ENCODE measurements around the gene KCNC1. TPM values are rescaled to one million over a fixed set of nuclear protein-coding genes. Genes with fewer than 3 reads are reported as not detected.

KCNC1 gene
- total and polyA plus RNA-seq, 3 donors from 2014 or later, result 3.3 to 5.8 (median 5.2) TPM

DNA sequence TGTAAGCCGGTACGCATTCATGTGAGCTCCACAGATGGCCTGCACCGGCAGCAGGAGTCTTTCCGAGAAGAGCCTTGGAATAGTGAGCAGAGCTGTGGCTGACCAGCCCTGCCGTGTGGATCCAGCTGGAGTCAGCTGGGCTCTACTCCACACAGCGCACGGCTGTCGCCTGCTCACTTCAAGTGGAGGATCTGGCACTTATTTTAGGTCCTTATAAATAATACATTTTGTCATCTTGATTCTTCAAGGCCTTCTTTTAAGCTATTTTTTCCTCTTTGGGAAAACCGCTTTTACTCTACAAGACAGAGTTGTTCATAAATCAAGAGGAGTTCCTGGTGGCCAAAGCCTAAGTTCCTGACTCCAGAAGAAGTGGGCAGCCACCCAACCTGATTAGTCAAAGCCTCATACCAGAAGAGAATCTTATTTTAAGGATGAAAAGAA lies 93.8 kb downstream of the KCNC1 start:
- Histone ChIP-seq H3K36me3 (ENCODE audit: low read depth, missing control alignments) (no peaks in the 10 kb centered on the region), H3K9me3 (no peaks in the 10 kb centered on the region), H3K27ac (no peak overlapping the region), H3K4me3 (no peak overlapping the region), H3K27me3 (no peaks in the 10 kb centered on the region), H3K4me1 (peaks cover 6% of the 10 kb centered on the region)
- WGBS, 2 donors, result 52 to 64% methylated on average over 9 of the region's 9 CpGs
- TF ChIP-seq POLR2A (IDR thresholded peaks at IDR 0.05), result no peak
- TF ChIP-seq, protein P1, sequence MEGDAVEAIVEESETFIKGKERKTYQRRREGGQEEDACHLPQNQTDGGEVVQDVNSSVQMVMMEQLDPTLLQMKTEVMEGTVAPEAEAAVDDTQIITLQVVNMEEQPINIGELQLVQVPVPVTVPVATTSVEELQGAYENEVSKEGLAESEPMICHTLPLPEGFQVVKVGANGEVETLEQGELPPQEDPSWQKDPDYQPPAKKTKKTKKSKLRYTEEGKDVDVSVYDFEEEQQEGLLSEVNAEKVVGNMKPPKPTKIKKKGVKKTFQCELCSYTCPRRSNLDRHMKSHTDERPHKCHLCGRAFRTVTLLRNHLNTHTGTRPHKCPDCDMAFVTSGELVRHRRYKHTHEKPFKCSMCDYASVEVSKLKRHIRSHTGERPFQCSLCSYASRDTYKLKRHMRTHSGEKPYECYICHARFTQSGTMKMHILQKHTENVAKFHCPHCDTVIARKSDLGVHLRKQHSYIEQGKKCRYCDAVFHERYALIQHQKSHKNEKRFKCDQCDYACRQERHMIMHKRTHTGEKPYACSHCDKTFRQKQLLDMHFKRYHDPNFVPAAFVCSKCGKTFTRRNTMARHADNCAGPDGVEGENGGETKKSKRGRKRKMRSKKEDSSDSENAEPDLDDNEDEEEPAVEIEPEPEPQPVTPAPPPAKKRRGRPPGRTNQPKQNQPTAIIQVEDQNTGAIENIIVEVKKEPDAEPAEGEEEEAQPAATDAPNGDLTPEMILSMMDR (IDR thresholded peaks at IDR 0.05), result no peak
- DNase-seq, result peak; percentile 68
- intact Hi-C loops (cut with DNase I; ENCODE audit: low total_unique reads), result no loop called here

DNA sequence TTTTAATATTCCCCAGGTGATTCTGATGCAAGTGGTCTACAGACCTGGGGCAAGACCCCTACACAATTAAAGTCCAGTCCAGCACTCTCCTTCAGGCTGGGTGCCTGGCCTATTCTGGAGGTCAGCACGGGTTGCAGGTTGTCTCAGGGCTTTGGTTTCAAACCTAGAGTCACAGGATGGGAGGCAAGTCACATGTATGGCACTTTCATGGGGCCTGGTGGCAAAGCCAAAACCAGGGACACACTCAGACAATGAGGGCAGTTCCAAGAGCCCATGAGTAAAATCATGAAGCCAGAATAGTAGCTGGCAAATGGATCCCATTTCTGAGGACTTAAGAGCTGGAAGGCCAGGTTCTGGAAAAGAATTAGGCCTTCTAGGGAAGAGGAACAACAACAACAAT lies 96.6 kb downstream of the KCNC1 start:
- no peak for DNase-seq
- H3K27ac ChIP-seq, result no peak overlapping the region
- H3K4me1 ChIP-seq, result peaks cover 6% of the 10 kb centered on the region
- H3K4me3 ChIP-seq, result no peak overlapping the region
- no peaks in the 10 kb centered on the region for H3K36me3 ChIP-seq (ENCODE audit: low read depth, missing control alignments)
- H3K27me3 ChIP-seq, result no peaks in the 10 kb centered on the region
- no peaks in the 10 kb centered on the region for H3K9me3 ChIP-seq
- TF ChIP-seq, protein P1 (IDR thresholded peaks at IDR 0.05), result no peak
- no peak for TF ChIP-seq POLR2A (IDR thresholded peaks at IDR 0.05)
- intact Hi-C loops (cut with DNase I; ENCODE audit: low total_unique reads), result no loop called here
- WGBS, 2 donors, result 88 to 100% methylated on average over 1 of the region's 1 CpG

DNA sequence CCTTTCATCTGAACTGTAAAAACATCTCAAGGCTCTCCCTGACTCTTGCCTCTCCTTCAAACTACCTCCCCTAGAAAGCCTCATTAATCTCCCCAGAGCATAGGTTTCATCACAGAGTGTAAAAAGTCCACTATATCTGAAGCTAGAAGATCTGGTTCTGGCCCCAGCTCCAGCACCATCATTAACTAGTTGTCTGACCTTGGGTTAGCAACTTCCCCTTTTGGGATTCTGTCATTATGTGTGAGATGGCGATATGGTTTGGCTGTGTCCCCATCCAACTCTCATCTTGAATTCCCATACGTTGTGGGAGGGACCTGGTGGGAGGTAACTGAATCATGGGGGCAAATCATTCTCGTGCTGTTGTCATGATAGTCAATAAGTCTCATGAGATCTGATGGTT lies 97.3 kb downstream of the KCNC1 start:
- Histone ChIP-seq H3K27me3 (no peaks in the 10 kb centered on the region), H3K9me3 (no peaks in the 10 kb centered on the region), H3K27ac (no peak overlapping the region), H3K4me3 (no peak overlapping the region), H3K36me3 (ENCODE audit: low read depth, missing control alignments) (no peaks in the 10 kb centered on the region), H3K4me1 (peaks cover 6% of the 10 kb centered on the region)
- no peak for DNase-seq
- intact Hi-C loops (cut with DNase I; ENCODE audit: low total_unique reads), result no loop called here
- no peak for TF ChIP-seq POLR2A (IDR thresholded peaks at IDR 0.05)
- TF ChIP-seq, protein P1 (IDR thresholded peaks at IDR 0.05), result no peak
- WGBS, 2 donors, result 85 to 92% methylated on average over 3 of the region's 3 CpGs

Other genes with a start within 250 kb of the KCNC1 start
- 1 to 10 TPM; 1.2 TPM for gene USH1C, start 190.4 kb upstream of the KCNC1 start, total RNA-seq
- 3.7 TPM for gene USH1C, start 190.4 kb upstream of the KCNC1 start, polyA plus RNA-seq (ENCODE audit: insufficient read depth, low read depth, low replicate concordance)
- 1 to 10 TPM; 2.2 to 2.9 TPM for gene OTOG, start 187.5 kb upstream of the KCNC1 start, total RNA-seq
- gene OTOG, start 187.5 kb upstream of the KCNC1 start, polyA plus RNA-seq (ENCODE audit: insufficient read depth, low read depth, low replicate concordance), result 4.2 TPM
- gene MYOD1, start 15.2 kb upstream of the KCNC1 start, total RNA-seq, result 1 to 10 TPM; 1.4 to 1.6 TPM
- gene MYOD1, start 15.2 kb upstream of the KCNC1 start, polyA plus RNA-seq (ENCODE audit: insufficient read depth, low read depth, low replicate concordance), result 0.69 TPM